Measurements from ENCODE around the gene MFAP2. TPM values are rescaled to one million over a fixed set of nuclear protein-coding genes. Genes with fewer than 3 reads are reported as not detected.
"Not testable (repeated sequence)": the region's sequence is repeated elsewhere in the genome, so short reads cannot be mapped to it uniquely, and the experiment has no call there.

The MFAP2 gene
- total and polyA plus RNA-seq, 2 of the 8 experiments (the other 6 are each of a cell fraction or from before 2014, with no cell fraction given), result 172 to 326 TPM

- H3K23ac ChIP-seq (ENCODE audit: insufficient read length); H3K23me2 ChIP-seq (ENCODE audit: low read depth, low read length); H3K79me1 ChIP-seq (ENCODE audit: low read depth, low read length); H3K4me2 ChIP-seq (ENCODE audit: insufficient read depth in 1 of 2, low read depth in 2 of 2, low read length in 2 of 2); H4K5ac ChIP-seq (ENCODE audit: insufficient read length, low read depth, low read length); H3K14ac ChIP-seq (ENCODE audit: insufficient read length); H2BK5ac ChIP-seq (ENCODE audit: low read depth, low read length); H3K4me3 ChIP-seq (ENCODE audit: extremely low read depth in 1 of 4, insufficient read depth in 2 of 4, low read depth in 3 of 4, low read length in 4 of 4); H3K18ac ChIP-seq (ENCODE audit: extremely low read depth, low read length); H3K9ac ChIP-seq (replicated peaks in 1 of 4; ENCODE audit: extremely low read depth in 1 of 4, low read depth in 3 of 4, low read length in 3 of 4); H3K4ac ChIP-seq (replicated peaks; ENCODE audit: insufficient read length, low read depth, low read length); H2BK12ac ChIP-seq (ENCODE audit: low read depth, low read length); H3K79me2 ChIP-seq (ENCODE audit: control insufficient read depth in 1 of 2, insufficient read depth in 2 of 2, low read length in 2 of 2); H2BK120ac ChIP-seq (replicated peaks; ENCODE audit: low read depth, low read length); DNase-seq (ENCODE audit: low read depth in 1 of 2, low spot score in 2 of 2); H3K27ac ChIP-seq (ENCODE audit: low read depth, low read length); H3K56ac ChIP-seq (replicated peaks; ENCODE audit: insufficient read length, low read depth, low read length); H2BK20ac ChIP-seq (ENCODE audit: low read length); H2AFZ ChIP-seq (ENCODE audit: low read length); H3K27me3 ChIP-seq (replicated peaks in 1 of 4; ENCODE audit: control insufficient read depth in 3 of 4, extremely low read depth in 1 of 4, insufficient read depth in 3 of 4, low read length in 3 of 4); H4K8ac ChIP-seq (ENCODE audit: extremely low read depth, insufficient read depth, low read length); FAIRE-seq; H4K20me1 ChIP-seq (replicated peaks in 1 of 2; ENCODE audit: control insufficient read depth in 1 of 2, insufficient read depth in 2 of 2, low read length in 2 of 2); H4K91ac ChIP-seq (replicated peaks; ENCODE audit: insufficient read length, low read length); H3K9me3 ChIP-seq (ENCODE audit: insufficient read depth in 2 of 2, low read depth in 1 of 2, low read length in 1 of 2); H3K4me1 ChIP-seq (replicated peaks in 1 of 4; ENCODE audit: control insufficient read depth in 3 of 4, insufficient read depth in 4 of 4, low read length in 3 of 4); H2AK5ac ChIP-seq (ENCODE audit: low read depth, low read length); H2BK15ac ChIP-seq (ENCODE audit: low read length): not testable (repeated sequence)
- ChIA-PET CTCF (ENCODE audit: partially characterized antibody) (interaction anchor here (0.8 to 14.3 kb wide), 12 partner anchors 12 to 285 kb away, joined by 3 to 267 read pairs (median 4); partner anchors contain the start of genes MFAP2 and PADI3), POLR2A (ENCODE audit: partially characterized antibody) (interaction anchor here (1.1 to 9.5 kb wide), 5 partner anchors 11 to 44 kb away, joined by 3 to 92 read pairs (median 4); partner anchors contain the start of gene MFAP2)
- 94% methylated on average over 3 of the region's 4 CpGs; no CpG with 5 or more reads in 1 of the 2 experiments for WGBS, 2 experiments (ENCODE audit: extremely low coverage in 1 of 2, insufficient coverage in 1 of 2, insufficient read length in 1 of 2, insufficient replicate concordance in 2 of 2, low coverage in 1 of 2, low lambda C conversion rate in 2 of 2, missing lambda C conversion rate in 1 of 2)
- H3K36me3 ChIP-seq (ENCODE audit: control insufficient read depth in 2 of 4, insufficient read depth in 4 of 4, low read length in 3 of 4), result peaks cover 3 to 21% (median 13%) of the 10 kb centered on the region in 4 experiments; a peak in 6 of 8 replicates
Observed at GRCh38 chr1:16964169-16964568, 16.3 kb downstream of the MFAP2 start.
